Effector CD4-positive, alpha-beta T cell (primary cell): ENCODE results near the gene RYR2.
"Not testable (repeated sequence)": the region's sequence is repeated elsewhere in the genome, so short reads cannot be mapped to it uniquely, and the experiment has no call there.

Experiments used
- DNase-seq: peaks from one replicate; pipeline ENCODE4 v3.0.0-alpha.2; 2020

RYR2 gene

GRCh38 chr1:237277994-237278393 lies 236.0 kb downstream of the RYR2 start:
- DNase-seq: not testable (repeated sequence)

GRCh38 chr1:237279629-237280028 lies 237.6 kb downstream of the RYR2 start:
- no peak for DNase-seq

GRCh38 chr1:237281481-237281880 lies 239.5 kb downstream of the RYR2 start:
- DNase-seq: no peak

GRCh38 chr1:237282208-237282783 lies 240.3 kb downstream of the RYR2 start:
- DNase-seq: no peak

GRCh38 chr1:237287876-237288521 lies 246.0 kb downstream of the RYR2 start:
- no peak for DNase-seq

GRCh38 chr1:237293804-237294203 lies 251.8 kb downstream of the RYR2 start:
- DNase-seq: no peak

- DNase-seq: no peak
These were observed 254.9 kb downstream of the RYR2 start for GRCh38 chr1:237296861-237297260.

GRCh38 chr1:237300642-237301041 lies 258.7 kb downstream of the RYR2 start:
- DNase-seq: no peak

GRCh38 chr1:237303929-237304328 lies 261.9 kb downstream of the RYR2 start:
- DNase-seq: no peak

GRCh38 chr1:237306726-237307125 lies 264.7 kb downstream of the RYR2 start:
- no peak for DNase-seq

GRCh38 chr1:237309595-237310118 lies 267.7 kb downstream of the RYR2 start:
- no peak for DNase-seq

GRCh38 chr1:237316352-237316751 lies 274.4 kb downstream of the RYR2 start:
- no peak for DNase-seq

GRCh38 chr1:237318748-237319147 lies 276.8 kb downstream of the RYR2 start:
- DNase-seq: no peak

GRCh38 chr1:237320890-237321289 lies 278.9 kb downstream of the RYR2 start:
- no peak for DNase-seq

GRCh38 chr1:237324226-237324625 lies 282.2 kb downstream of the RYR2 start:
- DNase-seq: no peak

GRCh38 chr1:237327061-237327460 lies 285.1 kb downstream of the RYR2 start:
- DNase-seq: no peak

GRCh38 chr1:237340892-237341291 lies 298.9 kb downstream of the RYR2 start:
- DNase-seq: no peak

- no peak for DNase-seq
These were observed 299.4 kb downstream of the RYR2 start for GRCh38 chr1:237341391-237341790.

GRCh38 chr1:237342730-237343129 lies 300.7 kb downstream of the RYR2 start:
- DNase-seq: no peak

- no peak for DNase-seq
These were observed 310.8 kb downstream of the RYR2 start for GRCh38 chr1:237352747-237353146.

GRCh38 chr1:237353918-237354317 lies 311.9 kb downstream of the RYR2 start:
- no peak for DNase-seq

- no peak for DNase-seq
These were observed 313.0 kb downstream of the RYR2 start for GRCh38 chr1:237355022-237355421.

- no peak for DNase-seq
These were observed 316.6 kb downstream of the RYR2 start for GRCh38 chr1:237358555-237358954.

GRCh38 chr1:237367758-237368157 lies 325.8 kb downstream of the RYR2 start:
- no peak for DNase-seq

GRCh38 chr1:237371477-237371876 lies 329.5 kb downstream of the RYR2 start:
- not testable (repeated sequence) for DNase-seq
